Neural progenitor cell (in vitro differentiated cells): ENCODE data around the gene ITGA11. TPM values are rescaled to one million over a fixed set of nuclear protein-coding genes. Genes with fewer than 3 reads are reported as not detected.

Source experiments
- DNase-seq: peaks from one replicate; pipeline ENCODE4 v3.0.0-alpha.2; 2016; ENCODE audit warnings: low spot score
- H2AFZ ChIP-seq: fragments of 200-600 bp; sonication (generic); replicated peaks from 2 replicates; pipeline ENCODE4 v1.6.1; 2016; ENCODE audit warnings: antibody characterized with exemption
- H3F3A ChIP-seq: fragments of 200-600 bp; sonication (generic); 2 replicates; pipeline ENCODE4 v1.6.1; 2016; ENCODE audit warnings: antibody characterized with exemption, low read depth
- H3K27ac ChIP-seq: fragments of 200-600 bp; sonication (generic); 2 replicates; pipeline ENCODE4 v1.5.1; 2016; ENCODE audit warnings: mild to moderate bottlenecking
- H3K27me3 ChIP-seq: fragments of 200-600 bp; sonication (generic); 2 replicates; pipeline ENCODE4 v1.6.1; 2016; ENCODE audit warnings: mild to moderate bottlenecking, moderate library complexity
- H3K36me3 ChIP-seq: fragments of 200-600 bp; sonication (generic); 2 replicates; pipeline ENCODE4 v1.5.1; 2016
- H3K4me1 ChIP-seq: fragments of 200-600 bp; sonication (generic); 2 replicates; pipeline ENCODE4 v1.6.1; 2016; ENCODE audit warnings: mixed run types
- H3K4me2 ChIP-seq: fragments of 200-600 bp; sonication (generic); 2 replicates; pipeline ENCODE4 v1.6.1; 2016
- H3K4me3 ChIP-seq: fragments of 200-600 bp; sonication (generic); 2 replicates; pipeline ENCODE4 v1.5.1; 2016
- H3K79me2 ChIP-seq: fragments of 200-600 bp; sonication (generic); 2 replicates; pipeline ENCODE4 v1.6.1; 2016; ENCODE audit warnings: low read depth
- H3K9ac ChIP-seq: fragments of 200-600 bp; sonication (generic); 2 replicates; pipeline ENCODE4 v1.6.1; 2016
- H3K9me3 ChIP-seq: fragments of 200-600 bp; sonication (generic); 2 replicates; pipeline ENCODE4 v1.5.1; 2016; ENCODE audit warnings: low read depth
- H4K20me1 ChIP-seq: fragments of 200-600 bp; sonication (generic); 2 replicates; pipeline ENCODE4 v1.6.1; 2016; ENCODE audit warnings: low read depth
- H3K27ac Mint-ChIP-seq: 3 replicates; pipeline ENCODE4 v1.8.0; 2021; ENCODE audit warnings: mixed read lengths
- H3K27me3 Mint-ChIP-seq: 2 replicates; pipeline ENCODE4 v1.8.0; 2022; ENCODE audit warnings: low read depth, mild to moderate bottlenecking, inconsistent platforms, moderate library complexity, mixed read lengths; ENCODE audit not compliant: insufficient read depth
- H3K36me3 Mint-ChIP-seq: 3 replicates; pipeline ENCODE4 v1.8.0; 2021; ENCODE audit warnings: mixed read lengths
- H3K4me1 Mint-ChIP-seq: 3 replicates; pipeline ENCODE4 v1.8.0; 2021; ENCODE audit warnings: mixed read lengths
- H3K4me3 Mint-ChIP-seq: 3 replicates; pipeline ENCODE4 v1.8.0; 2021; ENCODE audit warnings: mild to moderate bottlenecking, moderate library complexity, mixed read lengths
- H3K9me3 Mint-ChIP-seq: 3 replicates; pipeline ENCODE4 v1.8.0; 2020; ENCODE audit warnings: mixed read lengths
- EZH2 ChIP-seq: fragments of 200-600 bp; sonication (generic); IDR thresholded peaks from 2 replicates; pipeline ENCODE4 v1.6.1; 2017; ENCODE audit warnings: antibody characterized with exemption, mild to moderate bottlenecking, moderate library complexity
- EZH2phosphoT487 ChIP-seq: fragments of 200-600 bp; sonication (generic); IDR thresholded peaks from 2 replicates; pipeline ENCODE4 v1.6.1; 2017; ENCODE audit warnings: antibody characterized with exemption
- total RNA-seq: library from RNA; depleted of rRNA; stranded (reverse); fragments of >200 nt; gene quantifications from 2 replicates; pipeline ENCODE4 v1.2.3, GENCODE V29; 2015; ENCODE audit warnings: low replicate concordance
- TF ChIP-seq, protein P1 (sequence below): fragments of 200-600 bp; sonication (generic); IDR thresholded peaks from 2 replicates; pipeline ENCODE4 v1.5.1; 2017; ENCODE audit warnings: antibody characterized with exemption, mild to moderate bottlenecking

ITGA11 gene
- total RNA-seq, 1 donor from 2014 or later = not detected

DNA sequence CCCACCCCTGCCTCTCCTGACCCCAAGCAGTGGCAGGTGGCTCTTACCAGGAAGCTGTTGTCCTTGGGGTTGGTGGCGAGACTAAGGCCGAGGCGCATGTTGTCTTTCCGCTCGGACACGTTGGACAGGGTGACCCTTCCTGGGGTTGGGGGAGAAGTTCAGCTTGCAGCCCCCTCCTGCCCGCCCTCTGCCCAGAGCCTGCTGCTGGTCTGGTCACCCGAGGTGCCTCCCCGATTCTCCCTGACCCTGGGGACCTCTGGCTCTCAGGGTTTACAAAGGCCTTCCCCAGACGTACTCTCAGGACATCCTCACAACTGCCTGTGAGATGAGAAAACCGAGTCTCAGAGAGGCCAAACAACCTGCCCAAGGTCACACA, 67.3 kb downstream of the ITGA11 start:
- no peak overlapping the region for H2AFZ ChIP-seq
- no peak overlapping the region for H3K27ac ChIP-seq
- no peaks in the 10 kb centered on the region for H3K9me3 ChIP-seq
- no peaks in the 10 kb centered on the region for H4K20me1 ChIP-seq
- DNase-seq = no peak
- no peaks in the 10 kb centered on the region for H3K79me2 ChIP-seq
- H3K27ac Mint-ChIP-seq = peak overlapping the region; percentile 55
- H3K4me1 Mint-ChIP-seq = peaks cover 6% of the 10 kb centered on the region
- H3K4me3 ChIP-seq = no peak overlapping the region
- H3F3A ChIP-seq = no peaks in the 10 kb centered on the region
- TF ChIP-seq, protein P1, sequence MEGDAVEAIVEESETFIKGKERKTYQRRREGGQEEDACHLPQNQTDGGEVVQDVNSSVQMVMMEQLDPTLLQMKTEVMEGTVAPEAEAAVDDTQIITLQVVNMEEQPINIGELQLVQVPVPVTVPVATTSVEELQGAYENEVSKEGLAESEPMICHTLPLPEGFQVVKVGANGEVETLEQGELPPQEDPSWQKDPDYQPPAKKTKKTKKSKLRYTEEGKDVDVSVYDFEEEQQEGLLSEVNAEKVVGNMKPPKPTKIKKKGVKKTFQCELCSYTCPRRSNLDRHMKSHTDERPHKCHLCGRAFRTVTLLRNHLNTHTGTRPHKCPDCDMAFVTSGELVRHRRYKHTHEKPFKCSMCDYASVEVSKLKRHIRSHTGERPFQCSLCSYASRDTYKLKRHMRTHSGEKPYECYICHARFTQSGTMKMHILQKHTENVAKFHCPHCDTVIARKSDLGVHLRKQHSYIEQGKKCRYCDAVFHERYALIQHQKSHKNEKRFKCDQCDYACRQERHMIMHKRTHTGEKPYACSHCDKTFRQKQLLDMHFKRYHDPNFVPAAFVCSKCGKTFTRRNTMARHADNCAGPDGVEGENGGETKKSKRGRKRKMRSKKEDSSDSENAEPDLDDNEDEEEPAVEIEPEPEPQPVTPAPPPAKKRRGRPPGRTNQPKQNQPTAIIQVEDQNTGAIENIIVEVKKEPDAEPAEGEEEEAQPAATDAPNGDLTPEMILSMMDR = no peak
- TF ChIP-seq EZH2phosphoT487 (no peak), EZH2 (no peak)
- no peaks in the 10 kb centered on the region for H3K27me3 ChIP-seq
- no peaks in the 10 kb centered on the region for H3K36me3 ChIP-seq
- no peak overlapping the region for H3K4me2 ChIP-seq
- no peaks in the 10 kb centered on the region for H3K9me3 Mint-ChIP-seq
- peaks cover 9% of the 10 kb centered on the region for H3K27me3 Mint-ChIP-seq
- H3K36me3 Mint-ChIP-seq = no peaks in the 10 kb centered on the region
- H3K9ac ChIP-seq = no peak overlapping the region
- no peak overlapping the region for H3K4me3 Mint-ChIP-seq
- H3K4me1 ChIP-seq = no peaks in the 10 kb centered on the region

DNA sequence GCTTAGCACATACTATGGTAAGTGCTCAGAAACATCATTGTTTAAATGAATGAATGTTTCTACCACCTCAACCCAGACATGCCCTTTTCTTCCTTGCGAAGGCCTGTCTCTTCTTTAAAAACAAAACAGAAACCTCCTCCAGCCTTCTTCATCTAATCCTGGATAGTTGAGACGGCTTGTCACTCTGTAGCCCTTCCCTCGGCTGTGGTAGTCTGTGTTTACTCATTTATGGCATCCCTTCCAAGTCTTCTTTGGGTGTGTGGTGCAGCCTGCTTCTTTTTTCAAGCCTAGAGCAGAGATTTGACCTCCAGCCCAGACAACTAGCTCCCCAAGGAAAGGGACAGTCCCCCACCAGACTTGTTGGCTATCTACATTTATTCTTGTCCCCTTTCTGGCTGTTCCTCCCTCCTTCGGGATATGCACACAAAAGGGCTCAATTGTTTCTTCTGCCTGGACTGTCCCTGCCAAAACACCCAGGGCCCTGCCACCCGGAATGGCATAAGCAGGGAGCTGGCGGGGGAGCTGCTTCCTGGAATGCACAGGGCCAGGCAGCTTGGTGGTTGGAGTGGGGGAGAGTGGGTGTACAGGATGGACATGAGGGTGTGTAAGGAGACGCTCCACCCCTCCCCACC, 67.8 kb downstream of the ITGA11 start:
- no peak overlapping the region for H3K9ac ChIP-seq
- H3K27ac ChIP-seq = no peak overlapping the region
- Mint-ChIP-seq H3K4me1 (peaks cover 6% of the 10 kb centered on the region), H3K27me3 (peaks cover 9% of the 10 kb centered on the region), H3K36me3 (no peaks in the 10 kb centered on the region), H3K4me3 (no peak overlapping the region), H3K27ac (no peak overlapping the region), H3K9me3 (no peaks in the 10 kb centered on the region)
- no peak overlapping the region for H3K4me3 ChIP-seq
- no peaks in the 10 kb centered on the region for H3K36me3 ChIP-seq
- H2AFZ ChIP-seq = no peak overlapping the region
- no peaks in the 10 kb centered on the region for H4K20me1 ChIP-seq
- H3F3A ChIP-seq = no peaks in the 10 kb centered on the region
- no peaks in the 10 kb centered on the region for H3K79me2 ChIP-seq
- no peak for DNase-seq
- H3K4me1 ChIP-seq = no peaks in the 10 kb centered on the region
- TF ChIP-seq EZH2phosphoT487 (no peak), EZH2 (no peak)
- TF ChIP-seq, protein P1 = no peak
- no peak overlapping the region for H3K4me2 ChIP-seq
- no peaks in the 10 kb centered on the region for H3K9me3 ChIP-seq
- no peaks in the 10 kb centered on the region for H3K27me3 ChIP-seq

DNA sequence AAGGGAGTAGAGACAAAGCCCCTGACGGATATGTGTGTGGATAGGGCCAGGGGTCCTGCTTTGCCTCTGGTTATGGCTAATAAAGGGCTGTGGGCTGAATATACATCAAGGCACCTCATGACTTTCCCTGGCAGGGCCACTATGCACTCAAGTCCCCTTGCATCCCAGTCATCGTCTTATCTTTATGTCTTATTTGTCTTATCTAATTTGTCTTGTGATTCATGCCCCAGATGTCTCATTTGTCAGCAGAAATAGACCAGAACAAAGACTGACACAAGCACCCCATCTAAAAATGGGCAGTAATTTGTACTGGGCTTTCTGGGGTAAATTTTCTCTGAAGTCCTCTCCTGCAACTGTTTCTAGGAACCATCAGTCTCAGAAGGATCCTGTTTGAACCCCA, 68.6 kb downstream of the ITGA11 start:
- no peak overlapping the region for H3K27ac ChIP-seq
- H3K36me3 ChIP-seq = no peaks in the 10 kb centered on the region
- H3K27ac Mint-ChIP-seq = no peak overlapping the region
- DNase-seq = no peak
- peaks cover 9% of the 10 kb centered on the region for H3K27me3 Mint-ChIP-seq
- no peaks in the 10 kb centered on the region for H3K9me3 ChIP-seq
- no peak overlapping the region for H3K4me2 ChIP-seq
- H3K36me3 Mint-ChIP-seq = no peaks in the 10 kb centered on the region
- TF ChIP-seq EZH2 (no peak), EZH2phosphoT487 (no peak)
- TF ChIP-seq, protein P1 = no peak
- no peaks in the 10 kb centered on the region for H3K9me3 Mint-ChIP-seq
- no peak overlapping the region for H2AFZ ChIP-seq
- H3K4me1 Mint-ChIP-seq = peaks cover 6% of the 10 kb centered on the region
- no peaks in the 10 kb centered on the region for H3K79me2 ChIP-seq
- no peak overlapping the region for H3K4me3 ChIP-seq
- H3K27me3 ChIP-seq = no peaks in the 10 kb centered on the region
- H4K20me1 ChIP-seq = no peaks in the 10 kb centered on the region
- no peaks in the 10 kb centered on the region for H3K4me1 ChIP-seq
- no peaks in the 10 kb centered on the region for H3F3A ChIP-seq
- no peak overlapping the region for H3K9ac ChIP-seq
- H3K4me3 Mint-ChIP-seq = no peak overlapping the region
